PFSK-1 (cell line): ENCODE results near the gene KCNK1.

Experiments used
- REST ChIP-seq, 2 experiments: IDR thresholded peaks; 2 replicates each; pipeline versions ENCODE4 v1.6.1 to v1.8.0; 2011 to 2012; ENCODE audit warnings: low read depth in 2 of 2, low read length in 2 of 2, control low read depth in 1 of 2, inconsistent platforms in 1 of 2, mild to moderate bottlenecking in 1 of 2, moderate library complexity in 1 of 2; ENCODE audit not compliant: insufficient read depth in 1 of 2
- SIN3A ChIP-seq: IDR thresholded peaks from 2 replicates; pipeline ENCODE4 v1.6.1; 2012; ENCODE audit warnings: mild to moderate bottlenecking, low read length, moderate library complexity, borderline replicate concordance; ENCODE audit not compliant: insufficient read depth

- TF ChIP-seq SIN3A (no peak), REST (IDR thresholded peaks at IDR 0.05; ENCODE audit: insufficient read depth in 1 of 2, low read depth in 2 of 2, low read length in 2 of 2) (no peak)
These were observed 75.9 kb downstream of the KCNK1 start for GRCh38 chr1:233689748-233690254.
